Subcutaneous abdominal adipose tissue (tissue), 5 donors: Measurements from ENCODE around the gene BCR.
A peak's percentile ranks its signal among the peaks of the same experiment; 100 is the strongest.
"Not testable (repeated sequence)": the region's sequence is repeated elsewhere in the genome, so short reads cannot be mapped to it uniquely, and the experiment has no call there.

Source experiments
- H3K27ac ChIP-seq: one replicate; pipeline ENCODE4 v1.7.0; 2013; ENCODE audit warnings: low read depth, mild to moderate bottlenecking, inconsistent platforms, low read length, moderate library complexity
- H3K27me3 ChIP-seq, 5 donors: one replicate each; pipeline ENCODE4 v1.7.0; 2013; ENCODE audit warnings: low read length in 5 of 5, inconsistent platforms in 1 of 5; ENCODE audit not compliant: control insufficient read depth in 5 of 5, insufficient read depth in 4 of 5
- H3K36me3 ChIP-seq, 5 donors: one replicate each; pipeline ENCODE4 v1.7.0; 2013; ENCODE audit warnings: low read length in 5 of 5; ENCODE audit not compliant: control insufficient read depth in 5 of 5, insufficient read depth in 5 of 5
- H3K4me1 ChIP-seq, 5 donors: one replicate each; pipeline ENCODE4 v1.7.0; 2013; ENCODE audit warnings: low read length in 5 of 5, mild to moderate bottlenecking in 3 of 5, moderate library complexity in 1 of 5; ENCODE audit not compliant: control insufficient read depth in 5 of 5, insufficient read depth in 5 of 5
- H3K4me3 ChIP-seq, 5 donors: one replicate each; pipeline ENCODE4 v1.7.0; 2013; ENCODE audit warnings: low read length in 5 of 5, low read depth in 1 of 5
- H3K9ac ChIP-seq, 5 donors: one replicate each; pipeline ENCODE4 v1.7.0; 2013; ENCODE audit warnings: low read length in 5 of 5, mild to moderate bottlenecking in 4 of 5, moderate library complexity in 3 of 5
- H3K9me3 ChIP-seq, 5 donors: one replicate each; pipeline ENCODE4 v1.7.0; 2013; ENCODE audit warnings: low read length in 5 of 5; ENCODE audit not compliant: control insufficient read depth in 5 of 5
- donor health status: healthy.
- donor health status: healthy.
- donor health status: healthy.
- donor health status: healthy.
- donor health status: healthy.

Gene BCR

DNA sequence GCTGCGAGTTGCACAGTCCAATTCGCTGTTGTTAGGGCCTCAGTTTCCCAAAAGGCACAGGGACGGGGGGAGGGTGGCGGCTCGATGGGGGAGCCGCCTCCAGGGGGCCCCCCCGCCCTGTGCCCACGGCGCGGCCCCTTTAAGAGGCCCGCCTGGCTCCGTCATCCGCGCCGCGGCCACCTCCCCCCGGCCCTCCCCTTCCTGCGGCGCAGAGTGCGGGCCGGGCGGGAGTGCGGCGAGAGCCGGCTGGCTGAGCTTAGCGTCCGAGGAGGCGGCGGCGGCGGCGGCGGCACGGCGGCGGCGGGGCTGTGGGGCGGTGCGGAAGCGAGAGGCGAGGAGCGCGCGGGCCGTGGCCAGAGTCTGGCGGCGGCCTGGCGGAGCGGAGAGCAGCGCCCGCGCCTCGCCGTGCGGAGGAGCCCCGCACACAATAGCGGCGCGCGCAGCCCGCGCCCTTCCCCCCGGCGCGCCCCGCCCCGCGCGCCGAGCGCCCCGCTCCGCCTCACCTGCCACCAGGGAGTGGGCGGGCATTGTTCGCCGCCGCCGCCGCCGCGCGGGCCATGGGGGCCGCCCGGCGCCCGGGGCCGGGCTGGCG is at the start of gene BCR:
Gene BCR (plus strand): TSS at position 209 of the 592 bp plus-strand sequence. CDS start 452 bp downstream, outside the sequence.
- H3K4me1 ChIP-seq = peaks cover 15 to 64% (median 57%) of the 10 kb centered on the region in 5 donors
- H3K4me3 ChIP-seq = peak within 1 kb of the TSS; percentile 56 to 88 (median 83)
- no peaks in the 10 kb centered on the region for H3K27me3 ChIP-seq
- H3K27ac ChIP-seq = peak within 1 kb of the TSS; percentile 75
- peaks cover 0 to 15% (median 15%) of the 10 kb centered on the region in 5 donors for H3K9me3 ChIP-seq
- H3K9ac ChIP-seq = peak within 1 kb of the TSS in 4 of 5 donors; percentile 62 to 76 (median 69)
- no peaks in the 10 kb centered on the region for H3K36me3 ChIP-seq

GRCh38 chr22:23130697-23131096 is 49.6 kb upstream of the BCR start:
- Histone ChIP-seq H3K36me3 (peaks cover 0 to 1% (median 0%) of the 10 kb centered on the region in 5 donors), H3K9ac (no peak overlapping the region), H3K27me3 (no peaks in the 10 kb centered on the region), H3K27ac (no peak overlapping the region), H3K4me1 (peaks cover 0 to 21% (median 5%) of the 10 kb centered on the region in 5 donors), H3K9me3 (no peaks in the 10 kb centered on the region), H3K4me3 (no peak overlapping the region)

- Histone ChIP-seq H3K27ac (no peak overlapping the region), H3K27me3 (no peaks in the 10 kb centered on the region), H3K36me3 (no peaks in the 10 kb centered on the region), H3K4me3 (no peak overlapping the region), H3K4me1 (peaks cover 0 to 20% (median 5%) of the 10 kb centered on the region in 5 donors), H3K9me3 (no peaks in the 10 kb centered on the region), H3K9ac (no peak overlapping the region)
Measured at GRCh38 chr22:23131931-23132330, 48.4 kb upstream of the BCR start.

- no peak overlapping the region for H3K27ac ChIP-seq
- no peak overlapping the region for H3K4me3 ChIP-seq
- peaks cover 0 to 18% (median 5%) of the 10 kb centered on the region in 5 donors for H3K4me1 ChIP-seq
- H3K36me3 ChIP-seq = no peaks in the 10 kb centered on the region
- no peak overlapping the region for H3K9ac ChIP-seq
- H3K27me3 ChIP-seq = no peaks in the 10 kb centered on the region
- H3K9me3 ChIP-seq = no peaks in the 10 kb centered on the region
Measured at GRCh38 chr22:23132376-23133091, 47.8 kb upstream of the BCR start.

DNA sequence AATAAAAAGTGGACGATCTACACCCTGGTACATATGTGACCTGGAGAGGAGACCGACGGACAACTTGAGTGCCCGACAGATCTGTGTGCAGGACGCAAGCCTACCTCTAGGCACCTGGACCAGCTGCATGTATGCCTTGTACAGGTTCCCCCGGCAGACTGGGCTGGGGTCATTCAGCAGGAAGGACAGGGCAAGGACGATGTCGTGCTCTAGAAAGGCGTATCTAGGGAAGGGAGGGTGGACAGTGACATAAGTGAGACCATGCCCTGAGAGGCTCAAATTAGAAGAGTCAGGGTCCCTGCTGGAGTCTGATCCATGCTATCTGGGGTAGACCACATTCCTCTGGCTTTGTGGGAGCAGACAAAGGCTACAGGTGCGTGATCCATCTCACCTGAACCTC is 46.4 kb upstream of the BCR start:
- Histone ChIP-seq H3K4me1 (peaks cover 0 to 15% (median 0%) of the 10 kb centered on the region in 5 donors), H3K4me3 (no peak overlapping the region), H3K36me3 (no peaks in the 10 kb centered on the region), H3K27ac (no peak overlapping the region), H3K27me3 (no peaks in the 10 kb centered on the region), H3K9me3 (no peaks in the 10 kb centered on the region), H3K9ac (no peak overlapping the region)

GRCh38 chr22:23136991-23137390 is 43.3 kb upstream of the BCR start:
- not testable (repeated sequence) for H3K4me3 ChIP-seq, H3K9ac ChIP-seq, H3K36me3 ChIP-seq, H3K9me3 ChIP-seq, H3K27me3 ChIP-seq, H3K27ac ChIP-seq
- peaks cover 0 to 23% (median 7%) of the 10 kb centered on the region in 5 donors for H3K4me1 ChIP-seq

DNA sequence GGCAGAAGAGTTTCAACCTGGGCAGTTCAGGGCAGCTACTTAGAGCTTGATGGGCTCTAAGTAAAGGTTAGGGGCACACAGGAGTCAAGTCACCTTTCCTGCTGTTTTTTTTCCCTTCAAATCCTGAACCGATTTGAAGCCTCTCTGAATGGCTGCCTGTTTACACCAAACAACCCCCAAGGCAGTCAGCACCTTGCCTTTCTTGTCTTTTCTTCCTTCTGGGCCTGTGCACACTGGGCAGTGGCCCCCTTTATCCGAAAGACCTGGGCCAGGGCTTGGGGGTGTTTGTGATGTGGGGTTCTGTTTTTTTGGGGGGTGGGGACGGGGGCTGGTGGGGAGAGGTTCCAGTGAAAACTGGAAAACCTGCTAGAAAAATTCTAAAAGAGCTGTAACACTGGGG is 42.8 kb upstream of the BCR start:
- H3K27me3 ChIP-seq = no peaks in the 10 kb centered on the region
- peaks cover 0 to 28% (median 12%) of the 10 kb centered on the region in 5 donors for H3K4me1 ChIP-seq
- no peaks in the 10 kb centered on the region for H3K36me3 ChIP-seq
- H3K27ac ChIP-seq = no peak overlapping the region
- H3K9me3 ChIP-seq = no peaks in the 10 kb centered on the region
- no peak overlapping the region for H3K4me3 ChIP-seq
- no peak overlapping the region for H3K9ac ChIP-seq

GRCh38 chr22:23137905-23138561 is 42.3 kb upstream of the BCR start:
- no peak overlapping the region for H3K9ac ChIP-seq
- no peaks in the 10 kb centered on the region for H3K36me3 ChIP-seq
- H3K4me1 ChIP-seq = peaks cover 0 to 30% (median 15%) of the 10 kb centered on the region in 5 donors
- H3K27me3 ChIP-seq = no peaks in the 10 kb centered on the region
- no peak overlapping the region for H3K4me3 ChIP-seq
- H3K9me3 ChIP-seq = no peaks in the 10 kb centered on the region
- H3K27ac ChIP-seq = no peak overlapping the region

DNA sequence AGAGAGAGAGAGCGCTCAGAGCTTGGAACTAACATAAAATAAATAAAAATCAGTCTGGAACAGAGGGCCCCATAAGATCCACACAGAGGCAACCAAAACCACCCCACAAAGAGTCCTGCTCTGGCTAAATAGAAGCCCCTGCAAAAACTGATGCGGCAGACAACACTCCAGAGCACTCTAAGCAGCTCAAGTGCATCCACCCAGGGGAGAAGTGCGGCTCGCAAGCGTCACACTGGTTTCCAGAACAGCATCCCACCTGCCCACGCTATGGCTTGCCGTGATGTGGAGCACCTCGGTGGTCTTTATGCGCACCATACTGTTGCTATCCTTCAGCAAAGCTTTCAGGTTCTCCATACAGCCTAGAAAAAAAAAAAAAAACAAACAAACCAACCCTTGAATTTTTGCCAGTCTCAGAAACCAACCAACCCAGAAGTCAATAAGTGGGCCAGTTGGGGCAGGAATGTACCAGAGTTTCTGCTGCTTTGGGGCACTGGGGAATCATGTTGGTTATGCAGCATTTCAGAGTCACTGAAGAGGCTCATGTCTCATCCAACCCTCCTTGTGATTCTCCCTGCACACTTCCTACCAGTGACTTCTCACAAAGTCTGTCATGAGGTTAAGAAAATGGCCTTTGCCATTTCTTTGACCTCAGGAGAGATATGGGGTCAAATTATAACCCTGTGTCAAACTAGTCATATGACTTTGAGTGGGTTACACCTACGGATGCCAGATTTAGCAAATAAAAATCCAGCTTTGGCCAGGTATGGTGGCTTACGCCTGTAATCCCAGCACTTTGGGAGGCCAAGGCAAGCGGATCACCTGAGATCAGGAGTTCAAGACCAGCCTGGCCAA is 41.5 kb upstream of the BCR start:
- Histone ChIP-seq H3K36me3 (no peaks in the 10 kb centered on the region), H3K27ac (no peak overlapping the region), H3K4me3 (no peak overlapping the region), H3K9ac (no peak overlapping the region), H3K9me3 (no peaks in the 10 kb centered on the region), H3K27me3 (no peaks in the 10 kb centered on the region), H3K4me1 (peaks cover 0 to 30% (median 15%) of the 10 kb centered on the region in 5 donors)
